ENCODE data around the gene COL27A1.

- TF ChIP-seq, protein P1, sequence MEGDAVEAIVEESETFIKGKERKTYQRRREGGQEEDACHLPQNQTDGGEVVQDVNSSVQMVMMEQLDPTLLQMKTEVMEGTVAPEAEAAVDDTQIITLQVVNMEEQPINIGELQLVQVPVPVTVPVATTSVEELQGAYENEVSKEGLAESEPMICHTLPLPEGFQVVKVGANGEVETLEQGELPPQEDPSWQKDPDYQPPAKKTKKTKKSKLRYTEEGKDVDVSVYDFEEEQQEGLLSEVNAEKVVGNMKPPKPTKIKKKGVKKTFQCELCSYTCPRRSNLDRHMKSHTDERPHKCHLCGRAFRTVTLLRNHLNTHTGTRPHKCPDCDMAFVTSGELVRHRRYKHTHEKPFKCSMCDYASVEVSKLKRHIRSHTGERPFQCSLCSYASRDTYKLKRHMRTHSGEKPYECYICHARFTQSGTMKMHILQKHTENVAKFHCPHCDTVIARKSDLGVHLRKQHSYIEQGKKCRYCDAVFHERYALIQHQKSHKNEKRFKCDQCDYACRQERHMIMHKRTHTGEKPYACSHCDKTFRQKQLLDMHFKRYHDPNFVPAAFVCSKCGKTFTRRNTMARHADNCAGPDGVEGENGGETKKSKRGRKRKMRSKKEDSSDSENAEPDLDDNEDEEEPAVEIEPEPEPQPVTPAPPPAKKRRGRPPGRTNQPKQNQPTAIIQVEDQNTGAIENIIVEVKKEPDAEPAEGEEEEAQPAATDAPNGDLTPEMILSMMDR (IDR thresholded peaks at IDR 0.05): no peak
- no peak for TF ChIP-seq EZH2 (IDR thresholded peaks at IDR 0.05; ENCODE audit: borderline replicate concordance, insufficient read depth, low read depth, low read length, poor library complexity, severe bottlenecking)
Measured at GRCh38 chr9:114207845-114208244, 52.5 kb downstream of the COL27A1 start.
